HepG2 (cell line): ENCODE measurements around the gene GNGT2. TPM values are rescaled to one million over a fixed set of nuclear protein-coding genes. Genes with fewer than 3 reads are reported as not detected.

Experiments
- FOXP1 ChIP-seq, 2 experiments: fragments of 450-650 bp in 1 of 2; IDR thresholded peaks; 2 replicates each; pipeline ENCODE4 v1.6.1; 2017 to 2018; ENCODE audit warnings: antibody characterized with exemption in 1 of 2
- HOXA9 ChIP-seq: sonication (generic); formaldehyde crosslinking; IDR thresholded peaks from 2 replicates; pipeline ENCODE4 v1.8.1; 2022; ENCODE audit warnings: missing genetic modification reagents, mild to moderate bottlenecking, moderate library complexity, borderline replicate concordance
- JUN ChIP-seq: sonication (generic); formaldehyde crosslinking; IDR thresholded peaks from 2 replicates; pipeline ENCODE4 v1.4.0; 2020; ENCODE audit warnings: mild to moderate bottlenecking, missing genetic modification reagents
- RAD51 ChIP-seq: fragments of 450-650 bp; IDR thresholded peaks from 2 replicates; pipeline ENCODE4 v1.6.1; 2016; ENCODE audit warnings: borderline replicate concordance
- SETDB1 ChIP-seq: sonication (generic); formaldehyde crosslinking; IDR thresholded peaks from 2 replicates; pipeline ENCODE4 v1.5.1; 2020; ENCODE audit warnings: missing genetic modification reagents, mild to moderate bottlenecking, borderline replicate concordance
- TARDBP ChIP-seq: sonication (generic); formaldehyde crosslinking; IDR thresholded peaks from 2 replicates; pipeline ENCODE4 v1.8.0; 2022; ENCODE audit warnings: mild to moderate bottlenecking, missing genetic modification reagents
- TRIM24 ChIP-seq: sonication (generic); formaldehyde crosslinking; IDR thresholded peaks from 2 replicates; pipeline ENCODE4 v1.8.0; 2022; ENCODE audit warnings: mild to moderate bottlenecking, missing genetic modification reagents
- ZNF101 ChIP-seq: sonication (generic); formaldehyde crosslinking; IDR thresholded peaks from 2 replicates; pipeline ENCODE4 v1.4.0; 2020; ENCODE audit warnings: mild to moderate bottlenecking, low read depth, missing genetic modification reagents, borderline replicate concordance
- ZNF143 ChIP-seq: sonication (generic); formaldehyde crosslinking; IDR thresholded peaks from 2 replicates; pipeline ENCODE4 v1.4.0; 2020; ENCODE audit warnings: missing genetic modification reagents
- ZNF431 ChIP-seq: sonication (generic); formaldehyde crosslinking; IDR thresholded peaks from 2 replicates; pipeline ENCODE4 v1.9.0; 2022; ENCODE audit warnings: missing genetic modification reagents, low read depth, mild to moderate bottlenecking, borderline replicate concordance
- ZNF724P ChIP-seq: sonication (generic); formaldehyde crosslinking; IDR thresholded peaks from 2 replicates; pipeline ENCODE4 v1.8.0; 2022; ENCODE audit warnings: missing genetic modification reagents, borderline replicate concordance
- polyA plus RNA-seq, 8 experiments: library from polyadenylated mRNA; depleted of rRNA in 3 of 8; stranded (reverse) in 7 of 8; unstranded in 1 of 8; fragments of >200 nt; fragmentation: Illumina TruSeq in 4 of 8; extraction: Trizol in 4 of 8; gene quantifications; 2 replicates each; pipeline versions ENCODE4 v1.2.1 to v1.2.3, GENCODE V29; 2011 to 2016; ENCODE audit warnings: low read depth in 4 of 8, missing spikeins in 1 of 8, mixed read lengths in 1 of 8; ENCODE audit not compliant: insufficient read depth in 1 of 8
- total RNA-seq, 5 experiments: library from RNA; depleted of rRNA; stranded (reverse); fragments of >200 nt; fragmentation: Illumina TruSeq; extraction: Trizol; gene quantifications; 2 replicates each; pipeline ENCODE4 v1.2.3, GENCODE V29; 2016; ENCODE audit warnings: low read depth in 1 of 5
- TF ChIP-seq, protein P1 (sequence below): sonication (generic); formaldehyde crosslinking; IDR thresholded peaks from 2 replicates; pipeline ENCODE4 v1.4.0; 2020; ENCODE audit warnings: mild to moderate bottlenecking, missing genetic modification reagents
- TF ChIP-seq, protein P2 (sequence below): sonication (generic); formaldehyde crosslinking; IDR thresholded peaks from 2 replicates; pipeline ENCODE4 v1.5.0; 2020; ENCODE audit warnings: missing genetic modification reagents, mild to moderate bottlenecking, borderline replicate concordance
- TF ChIP-seq, protein P3 (sequence below): sonication (generic); formaldehyde crosslinking; IDR thresholded peaks from 2 replicates; pipeline ENCODE4 v1.5.1; 2020; ENCODE audit warnings: mild to moderate bottlenecking, missing genetic modification reagents, moderate library complexity
- TF ChIP-seq, protein P4 (sequence below): sonication (generic); formaldehyde crosslinking; IDR thresholded peaks from 2 replicates; pipeline ENCODE4 v1.4.0; 2020; ENCODE audit warnings: missing genetic modification reagents, low read depth, mild to moderate bottlenecking, borderline replicate concordance
- TF ChIP-seq, protein P5 (sequence below): sonication (generic); formaldehyde crosslinking; IDR thresholded peaks from 2 replicates; pipeline ENCODE4 v1.4.0; 2020; ENCODE audit warnings: missing genetic modification reagents
- TF ChIP-seq, protein P6 (sequence below): sonication (generic); formaldehyde crosslinking; IDR thresholded peaks from 2 replicates; pipeline ENCODE4 v1.4.0; 2020; ENCODE audit warnings: mild to moderate bottlenecking, missing genetic modification reagents

The GNGT2 gene
- total and polyA plus RNA-seq, 2 of the 13 experiments (the other 11 are each of a cell fraction or from before 2014, with no cell fraction given), result not detected

DNA sequence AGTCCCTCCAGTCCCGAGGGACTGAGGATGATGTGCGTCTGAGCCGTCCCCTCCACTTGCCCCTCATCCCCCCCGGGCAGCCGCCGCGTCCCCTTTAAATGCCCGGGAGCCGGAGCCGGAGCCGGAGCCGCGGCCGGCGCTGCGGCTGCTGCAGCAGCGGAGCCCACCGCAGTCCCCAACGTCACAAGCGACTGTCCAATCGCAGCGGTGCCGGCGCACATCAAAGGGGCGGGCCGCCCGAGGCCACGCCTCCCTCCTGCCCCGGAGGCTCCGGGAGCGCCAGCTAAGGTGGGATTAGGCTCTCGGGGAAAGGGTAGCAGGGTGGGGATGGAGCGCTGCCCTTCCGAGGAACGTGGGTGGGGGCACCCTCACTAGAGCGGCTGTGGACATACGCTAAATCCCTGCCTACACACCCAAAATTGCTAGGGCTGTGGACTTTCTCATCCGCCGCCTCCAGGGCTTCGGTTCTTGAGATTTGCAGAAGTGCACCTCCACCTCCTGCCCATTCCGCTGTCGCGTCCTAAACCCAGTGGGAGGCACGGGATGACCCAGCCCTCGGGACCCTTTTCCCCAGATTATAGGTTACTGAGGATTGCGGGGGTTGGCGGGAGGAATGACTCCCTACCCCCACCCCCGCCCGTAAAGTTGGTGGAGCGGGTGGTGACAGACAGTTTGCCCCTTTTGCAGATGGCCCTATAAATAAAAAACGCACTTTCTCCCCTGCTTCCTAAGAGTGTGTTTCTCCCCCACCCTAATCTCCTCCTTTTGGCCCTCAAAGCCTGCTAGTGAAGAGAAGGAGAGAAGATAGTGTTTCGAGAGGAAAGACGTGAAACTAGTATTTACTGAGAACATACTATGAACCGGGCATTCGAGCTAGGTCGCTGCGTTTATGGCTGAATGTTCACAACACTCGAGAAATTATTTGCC, 20.5 kb upstream of the GNGT2 start, which contains the start of gene PHOSPHO1 (continued):
- TF ChIP-seq ZNF101 (CRISPR knock-in tag), result no peak
- no peak for TF ChIP-seq ZNF143 (CRISPR knock-in tag)
- TF ChIP-seq, protein P1, sequence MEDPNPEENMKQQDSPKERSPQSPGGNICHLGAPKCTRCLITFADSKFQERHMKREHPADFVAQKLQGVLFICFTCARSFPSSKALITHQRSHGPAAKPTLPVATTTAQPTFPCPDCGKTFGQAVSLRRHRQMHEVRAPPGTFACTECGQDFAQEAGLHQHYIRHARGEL (CRISPR knock-in tag), result no peak
- TF ChIP-seq SETDB1, result no peak
- no peak for TF ChIP-seq JUN (CRISPR knock-in tag)
- TF ChIP-seq, protein P2, sequence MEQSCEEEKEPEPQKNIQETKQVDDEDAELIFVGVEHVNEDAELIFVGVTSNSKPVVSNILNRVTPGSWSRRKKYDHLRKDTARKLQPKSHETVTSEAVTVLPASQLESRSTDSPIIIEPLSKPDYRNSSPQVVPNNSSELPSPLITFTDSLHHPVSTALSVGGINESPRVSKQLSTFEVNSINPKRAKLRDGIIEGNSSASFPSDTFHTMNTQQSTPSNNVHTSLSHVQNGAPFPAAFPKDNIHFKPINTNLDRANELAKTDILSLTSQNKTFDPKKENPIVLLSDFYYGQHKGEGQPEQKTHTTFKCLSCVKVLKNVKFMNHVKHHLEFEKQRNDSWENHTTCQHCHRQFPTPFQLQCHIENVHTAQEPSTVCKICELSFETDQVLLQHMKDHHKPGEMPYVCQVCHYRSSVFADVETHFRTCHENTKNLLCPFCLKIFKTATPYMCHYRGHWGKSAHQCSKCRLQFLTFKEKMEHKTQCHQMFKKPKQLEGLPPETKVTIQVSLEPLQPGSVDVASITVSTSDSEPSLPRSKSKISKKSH (CRISPR knock-in tag), result no peak
- TF ChIP-seq, protein P3, sequence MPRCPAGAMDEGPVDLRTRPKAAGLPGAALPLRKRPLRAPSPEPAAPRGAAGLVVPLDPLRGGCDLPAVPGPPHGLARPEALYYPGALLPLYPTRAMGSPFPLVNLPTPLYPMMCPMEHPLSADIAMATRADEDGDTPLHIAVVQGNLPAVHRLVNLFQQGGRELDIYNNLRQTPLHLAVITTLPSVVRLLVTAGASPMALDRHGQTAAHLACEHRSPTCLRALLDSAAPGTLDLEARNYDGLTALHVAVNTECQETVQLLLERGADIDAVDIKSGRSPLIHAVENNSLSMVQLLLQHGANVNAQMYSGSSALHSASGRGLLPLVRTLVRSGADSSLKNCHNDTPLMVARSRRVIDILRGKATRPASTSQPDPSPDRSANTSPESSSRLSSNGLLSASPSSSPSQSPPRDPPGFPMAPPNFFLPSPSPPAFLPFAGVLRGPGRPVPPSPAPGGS (CRISPR knock-in tag), result peak; percentile 60; the same call in 1 of the 2 replicates
- TF ChIP-seq, protein P4, sequence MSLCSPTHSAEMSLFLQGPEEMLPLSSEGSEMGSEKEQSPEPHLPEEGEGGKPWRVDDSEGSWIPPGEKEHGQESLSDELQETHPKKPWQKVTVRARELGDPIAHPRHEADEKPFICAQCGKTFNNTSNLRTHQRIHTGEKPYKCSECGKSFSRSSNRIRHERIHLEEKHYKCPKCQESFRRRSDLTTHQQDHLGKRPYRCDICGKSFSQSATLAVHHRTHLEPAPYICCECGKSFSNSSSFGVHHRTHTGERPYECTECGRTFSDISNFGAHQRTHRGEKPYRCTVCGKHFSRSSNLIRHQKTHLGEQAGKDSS (CRISPR knock-in tag), result no peak
- TF ChIP-seq HOXA9 (CRISPR knock-in tag), result no peak
- TF ChIP-seq, protein P5, sequence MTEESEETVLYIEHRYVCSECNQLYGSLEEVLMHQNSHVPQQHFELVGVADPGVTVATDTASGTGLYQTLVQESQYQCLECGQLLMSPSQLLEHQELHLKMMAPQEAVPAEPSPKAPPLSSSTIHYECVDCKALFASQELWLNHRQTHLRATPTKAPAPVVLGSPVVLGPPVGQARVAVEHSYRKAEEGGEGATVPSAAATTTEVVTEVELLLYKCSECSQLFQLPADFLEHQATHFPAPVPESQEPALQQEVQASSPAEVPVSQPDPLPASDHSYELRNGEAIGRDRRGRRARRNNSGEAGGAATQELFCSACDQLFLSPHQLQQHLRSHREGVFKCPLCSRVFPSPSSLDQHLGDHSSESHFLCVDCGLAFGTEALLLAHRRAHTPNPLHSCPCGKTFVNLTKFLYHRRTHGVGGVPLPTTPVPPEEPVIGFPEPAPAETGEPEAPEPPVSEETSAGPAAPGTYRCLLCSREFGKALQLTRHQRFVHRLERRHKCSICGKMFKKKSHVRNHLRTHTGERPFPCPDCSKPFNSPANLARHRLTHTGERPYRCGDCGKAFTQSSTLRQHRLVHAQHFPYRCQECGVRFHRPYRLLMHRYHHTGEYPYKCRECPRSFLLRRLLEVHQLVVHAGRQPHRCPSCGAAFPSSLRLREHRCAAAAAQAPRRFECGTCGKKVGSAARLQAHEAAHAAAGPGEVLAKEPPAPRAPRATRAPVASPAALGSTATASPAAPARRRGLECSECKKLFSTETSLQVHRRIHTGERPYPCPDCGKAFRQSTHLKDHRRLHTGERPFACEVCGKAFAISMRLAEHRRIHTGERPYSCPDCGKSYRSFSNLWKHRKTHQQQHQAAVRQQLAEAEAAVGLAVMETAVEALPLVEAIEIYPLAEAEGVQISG (CRISPR knock-in tag), result no peak
- no peak for TF ChIP-seq ZNF431 (CRISPR knock-in tag)
- TF ChIP-seq RAD51, result no peak
- TF ChIP-seq FOXP1 (IDR thresholded peaks at IDR 0.05), result no peak
- TF ChIP-seq FOXP1 (CRISPR knock-in tag; IDR thresholded peaks at IDR 0.05), result no peak
- TF ChIP-seq TARDBP (CRISPR knock-in tag), result no peak
- no peak for TF ChIP-seq ZNF724P (CRISPR knock-in tag)
- TF ChIP-seq TRIM24 (CRISPR knock-in tag), result no peak
- TF ChIP-seq, protein P6, sequence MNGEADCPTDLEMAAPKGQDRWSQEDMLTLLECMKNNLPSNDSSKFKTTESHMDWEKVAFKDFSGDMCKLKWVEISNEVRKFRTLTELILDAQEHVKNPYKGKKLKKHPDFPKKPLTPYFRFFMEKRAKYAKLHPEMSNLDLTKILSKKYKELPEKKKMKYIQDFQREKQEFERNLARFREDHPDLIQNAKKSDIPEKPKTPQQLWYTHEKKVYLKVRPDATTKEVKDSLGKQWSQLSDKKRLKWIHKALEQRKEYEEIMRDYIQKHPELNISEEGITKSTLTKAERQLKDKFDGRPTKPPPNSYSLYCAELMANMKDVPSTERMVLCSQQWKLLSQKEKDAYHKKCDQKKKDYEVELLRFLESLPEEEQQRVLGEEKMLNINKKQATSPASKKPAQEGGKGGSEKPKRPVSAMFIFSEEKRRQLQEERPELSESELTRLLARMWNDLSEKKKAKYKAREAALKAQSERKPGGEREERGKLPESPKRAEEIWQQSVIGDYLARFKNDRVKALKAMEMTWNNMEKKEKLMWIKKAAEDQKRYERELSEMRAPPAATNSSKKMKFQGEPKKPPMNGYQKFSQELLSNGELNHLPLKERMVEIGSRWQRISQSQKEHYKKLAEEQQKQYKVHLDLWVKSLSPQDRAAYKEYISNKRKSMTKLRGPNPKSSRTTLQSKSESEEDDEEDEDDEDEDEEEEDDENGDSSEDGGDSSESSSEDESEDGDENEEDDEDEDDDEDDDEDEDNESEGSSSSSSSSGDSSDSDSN, result no peak; the same call in 1 of the 2 replicates
